Measurements from ENCODE around the gene SNAPIN.

Gene SNAPIN

GRCh38 chr1:153658400-153659174 lies at the start of gene SNAPIN:
TSS of gene SNAPIN (plus strand) at chr1:153658703. CDS start at chr1:153658744, 41 bp downstream.
- peak; percentile 98 for DNase-seq

GRCh38 chr1:153608742-153609584 lies 49.5 kb upstream of the SNAPIN start:
- no peak for DNase-seq

DNA sequence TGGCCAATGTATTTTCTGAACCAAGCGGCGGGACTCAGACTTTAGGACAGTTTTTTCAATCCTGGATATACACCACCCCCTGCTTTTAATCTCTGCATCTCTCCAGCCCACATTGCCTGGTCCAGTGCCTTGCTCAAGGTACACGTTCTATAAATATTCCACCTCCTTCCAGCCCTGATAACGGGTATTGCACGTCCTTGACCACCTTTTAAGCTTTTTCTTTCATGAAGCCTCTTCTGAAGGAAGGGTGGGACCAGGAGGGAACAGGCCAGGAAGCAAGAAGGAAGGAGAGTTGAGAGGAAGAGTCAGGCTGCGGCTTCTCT lies 49.0 kb upstream of the SNAPIN start:
- no peak for DNase-seq

DNA sequence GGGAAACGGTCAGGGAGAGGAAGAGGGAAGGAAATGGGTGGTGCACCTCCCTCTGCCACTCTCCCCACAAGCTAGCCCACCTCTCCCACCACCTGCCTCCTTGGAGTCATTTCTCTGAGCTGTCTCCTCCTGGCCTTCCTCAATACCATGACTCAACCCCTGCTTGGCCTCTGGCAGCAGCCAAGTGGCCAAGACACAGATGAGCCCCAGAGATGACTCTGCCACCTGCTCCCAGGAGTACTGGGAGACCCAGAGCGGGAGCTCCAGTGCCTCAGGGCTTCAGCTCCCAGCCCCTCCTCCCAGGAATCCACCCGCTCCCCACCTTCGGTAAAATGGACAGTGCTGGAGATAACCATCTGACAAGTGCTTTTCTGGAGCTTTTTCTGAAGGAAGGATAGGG lies 48.2 kb upstream of the SNAPIN start:
- DNase-seq = no peak

- no peak for DNase-seq
Measured at GRCh38 chr1:153610811-153611301, 47.6 kb upstream of the SNAPIN start.

GRCh38 chr1:153611356-153611755 lies 47.1 kb upstream of the SNAPIN start:
- DNase-seq = no peak

DNA sequence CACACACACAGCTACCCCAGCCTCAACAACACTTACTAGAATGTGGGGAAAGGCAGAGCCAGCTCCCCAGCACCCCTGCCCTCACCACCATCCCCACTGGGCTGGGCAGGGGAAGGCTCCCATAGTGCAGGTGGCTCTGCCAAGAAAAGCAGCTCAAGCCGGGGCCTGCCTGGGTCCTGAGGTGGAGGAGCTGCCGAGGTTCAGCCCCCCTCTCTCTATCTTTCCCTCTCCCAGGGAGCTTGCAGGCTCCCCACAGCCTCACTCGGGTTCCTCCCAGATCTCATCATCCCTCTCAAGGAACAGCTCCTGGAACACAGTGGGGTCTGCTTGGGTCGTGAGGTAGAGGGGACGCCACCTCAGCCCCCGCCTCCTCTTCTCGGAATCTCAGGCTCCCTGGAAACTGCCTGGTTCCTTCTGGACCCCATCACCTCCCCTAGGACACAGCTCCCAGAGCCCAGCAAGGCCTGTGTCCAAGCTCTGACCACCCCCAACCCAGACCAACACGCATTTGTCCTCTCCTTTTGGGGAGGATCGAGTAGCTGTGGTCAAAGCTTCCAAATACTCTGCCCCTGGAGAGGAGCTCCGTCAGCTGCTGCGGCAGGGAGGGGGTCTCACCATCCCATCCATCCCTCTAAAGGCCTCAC lies 46.3 kb upstream of the SNAPIN start:
- DNase-seq = no peak

- no peak for DNase-seq
Measured at GRCh38 chr1:153612755-153613331, 45.7 kb upstream of the SNAPIN start, which contains the start of gene S100A16. TSS of gene S100A16 (minus strand) at chr1:153613137. CDS start at chr1:153608151, 4,986 bp downstream.

- no peak for DNase-seq
Measured at GRCh38 chr1:153613406-153613805, 45.1 kb upstream of the SNAPIN start.

- DNase-seq = no peak
Measured at GRCh38 chr1:153614189-153614900, 44.2 kb upstream of the SNAPIN start.

- no peak for DNase-seq
Measured at GRCh38 chr1:153614906-153615305, 43.6 kb upstream of the SNAPIN start.

- DNase-seq = no peak
Measured at GRCh38 chr1:153615406-153615805, 43.1 kb upstream of the SNAPIN start.

- DNase-seq = no peak
Measured at GRCh38 chr1:153616144-153616916, 42.2 kb upstream of the SNAPIN start, which contains the start of gene S100A14. TSS of gene S100A14 (minus strand) at chr1:153616325. CDS start at chr1:153615858, 467 bp downstream.

- DNase-seq = no peak
Measured at GRCh38 chr1:153616917-153617311, 41.6 kb upstream of the SNAPIN start.

GRCh38 chr1:153617663-153618062 lies 40.8 kb upstream of the SNAPIN start:
- peak; percentile 72 for DNase-seq

DNA sequence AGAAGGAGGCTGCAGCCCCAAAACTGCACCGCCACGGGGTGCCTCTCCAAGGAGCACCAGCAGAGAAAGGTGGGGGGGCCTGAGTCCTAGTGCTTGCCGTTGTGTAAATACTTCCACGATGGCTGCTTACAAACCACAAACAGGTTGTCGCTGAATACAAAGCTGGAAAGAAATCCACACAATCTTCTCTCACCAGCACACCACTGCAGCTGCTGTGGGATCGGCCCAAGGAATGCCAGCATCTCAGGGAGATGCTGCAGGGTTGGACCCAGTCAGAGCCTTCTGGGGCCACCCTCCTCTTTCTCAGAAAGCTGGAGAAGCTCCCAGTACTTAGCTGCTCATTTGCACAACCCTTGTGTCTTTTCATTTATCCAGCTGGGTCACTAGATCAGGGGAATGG lies 39.3 kb upstream of the SNAPIN start:
- no peak for DNase-seq

GRCh38 chr1:153623101-153623500 lies 35.4 kb upstream of the SNAPIN start:
- DNase-seq = no peak

GRCh38 chr1:153624965-153625611 lies 33.4 kb upstream of the SNAPIN start:
- DNase-seq = no peak

GRCh38 chr1:153626477-153626903 lies 32.0 kb upstream of the SNAPIN start:
- DNase-seq = no peak

DNA sequence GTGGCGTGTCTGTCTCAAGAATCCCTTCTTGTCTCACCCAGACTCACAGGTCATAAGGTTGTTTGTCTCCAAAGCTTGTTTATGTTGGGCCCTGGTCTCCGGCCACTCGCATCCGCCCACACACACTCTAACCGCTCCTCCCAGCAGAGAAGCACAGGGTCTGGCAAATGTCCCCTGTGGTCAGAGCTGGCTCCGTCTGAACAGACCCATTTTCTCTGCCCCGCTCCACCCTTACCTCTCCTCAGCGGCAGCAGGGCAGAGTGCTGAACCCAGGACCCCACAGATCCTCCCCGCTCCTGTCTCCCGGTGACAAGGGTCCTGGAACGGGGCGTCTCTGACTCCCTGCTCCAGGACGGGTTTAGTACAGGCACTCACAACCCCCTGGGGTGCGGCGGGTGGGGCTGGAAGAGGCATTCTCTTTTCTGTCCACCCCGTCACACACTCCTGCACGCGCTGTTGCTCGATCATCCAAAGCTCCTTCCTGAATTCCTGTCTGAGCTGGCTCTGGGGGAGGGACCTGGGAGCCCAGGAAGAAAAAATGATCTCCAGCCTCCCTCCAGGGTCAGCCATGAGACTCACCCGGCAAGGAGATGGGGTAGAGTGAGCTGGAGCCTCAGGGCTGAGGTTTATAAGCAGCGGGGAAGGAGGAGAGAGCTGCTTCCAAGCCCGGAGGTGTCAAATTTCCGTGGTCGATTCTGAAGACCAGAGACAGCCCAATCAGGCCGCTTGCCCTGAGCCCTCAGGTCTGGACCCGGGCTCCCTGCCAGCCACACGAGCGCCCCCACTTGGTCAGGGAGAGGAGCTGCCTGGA lies 31.4 kb upstream of the SNAPIN start, which contains the start of gene S100A13:
Gene S100A13, minus strand, starts transcription at position 602 of the 811 bp plus-strand sequence. CDS start 1,033 bp downstream, outside the sequence.
- DNase-seq = peak; percentile 93
